Psoas muscle (tissue), 8 donors: ENCODE data around the gene RAB3IL1. TPM values are rescaled to one million over a fixed set of nuclear protein-coding genes. Genes with fewer than 3 reads are reported as not detected.

Source experiments
- ATAC-seq, 4 donors: fragments of 200-7000 bp; cut with Tn5 transposase; one replicate each; pipeline ENCODE4 v1.9.1; 2020; ENCODE audit warnings: moderate library complexity in 3 of 4, mild to moderate bottlenecking in 2 of 4
- DNase-seq, 2 donors: peaks; one replicate each; pipeline ENCODE4 v3.0.0-alpha.2; 2020
- H3K27ac ChIP-seq: fragments of 200-600 bp; one replicate; pipeline ENCODE4 v1.8.0; 2022
- H3K27me3 ChIP-seq, 3 donors: fragments of 200-600 bp in 1 of 3; one replicate each; pipeline versions ENCODE4 v1.6.1 to v1.8.0; 2013 to 2022; ENCODE audit warnings: low read length in 2 of 3, mild to moderate bottlenecking in 2 of 3, moderate library complexity in 1 of 3; ENCODE audit not compliant: insufficient read depth in 3 of 3
- H3K36me3 ChIP-seq, 2 donors: fragments of 200-600 bp in 1 of 2; one replicate each; pipeline versions ENCODE4 v1.6.1 to v1.8.0; 2013 to 2022; ENCODE audit warnings: low read depth in 1 of 2, mild to moderate bottlenecking in 1 of 2, moderate library complexity in 1 of 2; ENCODE audit not compliant: insufficient read depth in 1 of 2
- H3K4me1 ChIP-seq: fragments of 200-600 bp; one replicate; pipeline ENCODE4 v1.8.0; 2022
- H3K4me3 ChIP-seq: fragments of 200-600 bp; one replicate; pipeline ENCODE4 v1.8.0; 2022; ENCODE audit warnings: mild to moderate bottlenecking
- H3K9me3 ChIP-seq: fragments of 200-600 bp; one replicate; pipeline ENCODE4 v1.8.0; 2022
- WGBS, 3 donors: extraction: QIAGEN DNeasy Blood & Tissue Kit; methylation state at CpG; one replicate each; pipeline versions ENCODE4 v1.1.6 to v1.1.7; 2013; 5-methylcytosine and 5-hydroxymethylcytosine counted together
- intact Hi-C, 2 donors: fragments of 100-400 bp; cut with DNase I; formaldehyde crosslinking; loops; one replicate each; pipeline versions ENCODE4 v1.11.0 to v1.14.2; 2022
- polyA plus RNA-seq, 3 donors: library from polyadenylated mRNA; stranded (reverse); fragments of 200-250 nt; gene quantifications; one replicate each; pipeline ENCODE4 v1.2.3, GENCODE V29; 2013
- total RNA-seq, 4 donors: library from RNA; stranded (reverse); fragmentation: NEBNext Ultra II Directional in 2 of 4; extraction: Animal tissue kit (Norgen Biotek cat#: 25700) in 2 of 4; gene quantifications; one replicate each; pipeline versions ENCODE4 v1.2.1 to v1.2.4, GENCODE V29; 2021 to 2023
- TF ChIP-seq, protein P1 (sequence below): fragments of 200-600 bp; IDR thresholded peaks from one replicate; pipeline ENCODE4 v1.8.0; 2022; ENCODE audit warnings: antibody characterized with exemption
- donor health status: healthy with polysubstance abuse.
- donor health status: DM: no; HTN: no; CAD: no; lungs with moderate emphysema.
- donor health status: Bipolar disorder and iron deficiency.
- donor health status: healthy.
- donor health status: DM: yes; HTN: yes; CAD: no.
- donor health status: DM: no; HTN: no; CAD: no.
- donor health status: DM: no; HTN: no; CAD: no.
- donor health status: DM: yes; HTN: yes; CAD: no.

Gene RAB3IL1
- total and polyA plus RNA-seq, 7 donors, result 1.7 to 5.9 (median 4.9) TPM

DNA sequence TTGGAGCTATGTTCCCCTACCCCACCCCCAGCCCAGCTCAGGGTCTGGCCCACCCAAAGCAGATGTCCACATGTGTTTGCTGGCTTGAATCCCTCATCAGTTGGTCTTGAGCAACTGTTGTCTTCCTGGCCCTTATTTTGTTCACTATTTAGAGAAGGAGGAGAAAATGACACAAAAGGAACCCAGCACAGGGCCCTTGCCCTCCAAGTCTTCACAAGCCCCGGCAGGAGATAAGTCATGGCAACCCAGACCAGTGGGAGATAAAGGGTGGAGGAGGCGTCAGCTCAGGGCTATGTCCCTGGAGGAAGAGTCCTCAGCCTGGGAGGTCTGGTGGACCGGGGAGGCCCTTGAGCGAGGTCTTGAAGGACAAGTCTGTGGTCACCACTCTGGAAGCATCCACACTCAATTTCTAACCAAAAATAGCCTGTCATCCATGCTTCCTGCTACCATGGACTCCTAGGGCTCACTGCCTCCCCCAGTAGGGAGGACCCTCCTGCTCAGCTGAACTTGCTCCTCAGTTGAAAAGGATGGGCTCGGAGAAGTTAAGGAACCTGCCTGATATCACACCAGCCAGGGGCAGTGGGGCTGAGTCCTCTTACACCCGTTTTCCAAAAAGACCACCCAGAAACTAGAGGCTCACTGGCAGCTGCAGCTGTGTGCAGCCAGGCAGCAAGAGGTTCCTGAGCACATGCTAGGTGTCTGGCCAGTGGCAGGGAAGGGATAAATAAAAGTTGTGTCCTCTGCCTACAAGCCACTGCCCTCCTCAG lies 1.8 kb upstream of the RAB3IL1 start:
- 70 to 74% (median 74%) methylated on average over 6 of the region's 6 CpGs for WGBS, 3 donors
- Histone ChIP-seq H3K4me1 (peaks cover 5% of the 10 kb centered on the region), H3K4me3 (no peak overlapping the region), H3K36me3 (no peaks in the 10 kb centered on the region), H3K27ac (peak overlapping the region; percentile 23), H3K27me3 (peaks cover 0 to 23% (median 8%) of the 10 kb centered on the region in 3 donors), H3K9me3 (no peaks in the 10 kb centered on the region)
- TF ChIP-seq, protein P1, sequence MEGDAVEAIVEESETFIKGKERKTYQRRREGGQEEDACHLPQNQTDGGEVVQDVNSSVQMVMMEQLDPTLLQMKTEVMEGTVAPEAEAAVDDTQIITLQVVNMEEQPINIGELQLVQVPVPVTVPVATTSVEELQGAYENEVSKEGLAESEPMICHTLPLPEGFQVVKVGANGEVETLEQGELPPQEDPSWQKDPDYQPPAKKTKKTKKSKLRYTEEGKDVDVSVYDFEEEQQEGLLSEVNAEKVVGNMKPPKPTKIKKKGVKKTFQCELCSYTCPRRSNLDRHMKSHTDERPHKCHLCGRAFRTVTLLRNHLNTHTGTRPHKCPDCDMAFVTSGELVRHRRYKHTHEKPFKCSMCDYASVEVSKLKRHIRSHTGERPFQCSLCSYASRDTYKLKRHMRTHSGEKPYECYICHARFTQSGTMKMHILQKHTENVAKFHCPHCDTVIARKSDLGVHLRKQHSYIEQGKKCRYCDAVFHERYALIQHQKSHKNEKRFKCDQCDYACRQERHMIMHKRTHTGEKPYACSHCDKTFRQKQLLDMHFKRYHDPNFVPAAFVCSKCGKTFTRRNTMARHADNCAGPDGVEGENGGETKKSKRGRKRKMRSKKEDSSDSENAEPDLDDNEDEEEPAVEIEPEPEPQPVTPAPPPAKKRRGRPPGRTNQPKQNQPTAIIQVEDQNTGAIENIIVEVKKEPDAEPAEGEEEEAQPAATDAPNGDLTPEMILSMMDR, result no peak
- intact Hi-C loops, result no loop called here
- ATAC-seq (peak in 1 of 4 donors; percentile 30), DNase-seq (peak; percentile 62 to 78)

DNA sequence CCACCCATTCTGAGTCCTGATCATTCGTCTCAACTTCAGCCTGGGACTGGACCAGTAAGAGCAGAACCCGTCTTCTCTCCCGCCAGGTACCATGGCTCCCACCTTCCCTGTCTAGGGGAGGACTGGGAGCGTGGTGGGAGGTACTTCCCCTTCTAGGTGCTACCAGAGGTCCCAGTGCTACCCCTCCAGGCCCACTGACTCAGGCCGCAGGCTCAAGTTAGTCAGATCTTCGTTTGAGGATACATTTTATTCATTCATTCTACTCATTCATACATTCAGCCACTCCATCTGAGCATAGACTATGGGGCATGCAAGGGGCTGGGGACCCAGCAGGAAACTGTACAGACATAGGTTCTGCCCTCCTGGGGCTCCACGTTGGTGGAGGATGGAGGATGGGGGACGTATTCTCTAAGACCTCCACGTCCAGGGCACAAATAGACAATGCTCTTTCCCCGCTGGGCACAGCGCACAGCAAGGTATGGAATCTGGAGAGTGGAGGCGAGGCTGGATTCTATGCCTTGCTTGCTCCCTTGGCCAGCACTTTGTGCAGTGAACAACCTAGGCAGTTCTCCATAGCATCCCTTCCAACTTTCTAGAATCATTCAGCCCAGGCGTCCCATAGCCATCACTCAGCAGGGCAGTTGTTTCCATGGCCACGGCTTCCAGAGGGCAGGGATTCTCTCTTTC lies 1.0 kb upstream of the RAB3IL1 start:
- 76 to 84% (median 77%) methylated on average over 14 of the region's 14 CpGs for WGBS, 3 donors
- Histone ChIP-seq H3K27ac (peak overlapping the region; percentile 53), H3K36me3 (no peaks in the 10 kb centered on the region), H3K4me3 (peak overlapping the region; percentile 69), H3K27me3 (peaks cover 0 to 23% (median 8%) of the 10 kb centered on the region in 3 donors), H3K4me1 (no peaks in the 10 kb centered on the region), H3K9me3 (no peaks in the 10 kb centered on the region)
- ATAC-seq (no peak), DNase-seq (no peak)
- intact Hi-C loops, result no loop called here
- TF ChIP-seq, protein P1, result no peak

DNA sequence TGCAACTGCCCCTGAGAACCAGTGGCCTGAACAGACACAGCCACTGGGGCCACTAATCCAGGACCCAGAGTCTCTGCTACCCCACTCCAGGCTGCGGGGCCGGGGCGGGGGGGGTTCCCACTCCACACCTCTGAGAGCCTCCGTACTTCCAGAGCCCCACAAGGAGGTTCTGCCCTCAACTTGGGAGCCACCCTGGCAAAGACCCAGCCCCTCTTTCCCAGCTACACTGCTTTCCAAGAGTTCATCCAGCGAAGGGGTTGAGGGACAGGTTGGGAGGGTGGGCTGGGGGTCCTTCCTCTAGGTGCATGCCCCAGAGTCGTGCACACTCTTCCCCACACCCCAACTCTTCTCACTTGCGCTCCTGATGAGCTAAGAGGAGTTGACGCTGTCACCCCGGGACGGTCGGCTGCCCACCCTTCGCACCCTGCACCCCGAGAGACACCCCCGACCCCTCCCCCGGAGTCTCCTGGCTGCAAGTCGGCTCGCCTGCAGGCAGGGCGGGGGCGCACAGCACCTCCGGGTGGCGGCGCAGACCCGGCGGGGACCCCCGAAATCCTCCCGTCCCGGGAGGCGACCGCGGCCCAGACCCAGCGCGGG lies 531 bp downstream of the RAB3IL1 start:
- Histone ChIP-seq H3K27me3 (peaks cover 0 to 23% (median 8%) of the 10 kb centered on the region in 3 donors), H3K9me3 (no peaks in the 10 kb centered on the region), H3K4me3 (peak overlapping the region; percentile 69), H3K4me1 (no peaks in the 10 kb centered on the region), H3K27ac (no peak overlapping the region), H3K36me3 (no peaks in the 10 kb centered on the region)
- ATAC-seq, result no peak
- TF ChIP-seq, protein P1, result no peak
- no peak for DNase-seq
- 7 to 21% (median 8%) methylated on average over 15 to 32 of the region's 32 CpGs for WGBS, 3 donors
- intact Hi-C loops, result no loop called here

DNA sequence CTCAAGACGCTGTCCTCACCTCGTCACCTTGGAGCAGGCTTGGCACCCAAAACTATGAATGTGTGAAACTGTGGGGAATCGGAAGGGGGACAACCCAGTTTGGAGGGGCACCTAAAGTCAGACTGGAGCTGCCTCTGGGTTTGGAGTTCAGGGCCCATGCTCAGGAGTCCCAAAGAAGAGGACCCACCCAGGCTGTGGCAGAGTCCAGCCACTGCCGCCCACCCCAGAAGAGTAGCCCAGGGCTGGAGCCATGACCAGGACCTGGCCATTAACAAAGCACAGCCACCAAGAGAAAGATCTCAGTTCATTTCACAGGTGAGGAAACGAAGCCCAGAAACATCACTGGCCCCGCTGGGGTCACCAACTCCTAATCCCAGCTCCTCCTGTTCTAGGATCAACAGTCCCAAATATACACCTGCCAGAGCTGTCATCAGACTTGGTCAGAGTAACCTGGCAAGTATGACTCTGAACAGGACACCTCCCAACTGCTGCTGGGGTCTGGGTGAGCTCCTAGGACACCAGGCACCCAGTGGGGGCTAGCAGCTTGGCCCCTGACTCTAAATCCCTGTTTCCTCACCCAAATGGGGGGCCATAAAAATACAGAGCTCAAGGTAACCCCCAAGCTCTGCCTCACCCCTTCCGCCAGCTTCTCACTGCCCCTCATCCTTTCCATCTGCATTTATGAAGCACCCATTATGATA lies 2.7 kb downstream of the RAB3IL1 start:
- intact Hi-C loops, result no loop called here
- no peaks in the 10 kb centered on the region for H3K36me3 ChIP-seq
- H3K27me3 ChIP-seq, result peaks cover 0 to 17% (median 5%) of the 10 kb centered on the region in 3 donors
- ATAC-seq (no peak), DNase-seq (no peak)
- TF ChIP-seq, protein P1, result no peak
- no peaks in the 10 kb centered on the region for H3K9me3 ChIP-seq
- no peak overlapping the region for H3K27ac ChIP-seq
- H3K4me1 ChIP-seq, result no peaks in the 10 kb centered on the region
- peak overlapping the region; percentile 69 for H3K4me3 ChIP-seq
- WGBS, 3 donors, result 83 to 84% (median 83%) methylated on average over 7 of the region's 7 CpGs
